ENCODE measurements around the gene CD302. TPM values are rescaled to one million over a fixed set of nuclear protein-coding genes. Genes with fewer than 3 reads are reported as not detected.

Gene CD302
- polyA plus RNA-seq, 2 of the 4 experiments (the other 2 are of a cell fraction), result 2.5 to 8.4 TPM

DNA sequence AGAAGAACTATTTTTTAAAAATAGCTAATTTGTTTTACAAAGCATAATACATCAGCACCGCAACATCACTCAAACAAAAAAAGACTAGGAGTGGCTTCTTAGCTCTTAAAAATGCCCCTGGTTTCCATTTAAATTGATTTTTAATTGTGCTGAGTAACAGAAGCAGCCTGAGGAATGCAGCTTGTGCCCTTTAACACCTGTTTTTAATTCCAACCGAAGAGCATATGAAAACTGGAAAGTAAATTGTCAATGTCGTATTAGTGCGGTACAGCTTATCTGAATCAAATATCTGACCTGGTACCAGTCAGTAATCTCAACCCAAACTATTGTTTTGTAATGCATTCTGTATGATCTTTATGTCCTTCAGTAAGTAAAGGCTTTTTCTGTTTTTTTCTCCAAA, 13.2 kb upstream of the CD302 start (continued):
- TF ChIP-seq TP53 (CRISPR knock-in tag; IDR thresholded peaks at IDR 0.05) (no peak), ZC3H11A (IDR thresholded peaks at IDR 0.05) (no peak)

DNA sequence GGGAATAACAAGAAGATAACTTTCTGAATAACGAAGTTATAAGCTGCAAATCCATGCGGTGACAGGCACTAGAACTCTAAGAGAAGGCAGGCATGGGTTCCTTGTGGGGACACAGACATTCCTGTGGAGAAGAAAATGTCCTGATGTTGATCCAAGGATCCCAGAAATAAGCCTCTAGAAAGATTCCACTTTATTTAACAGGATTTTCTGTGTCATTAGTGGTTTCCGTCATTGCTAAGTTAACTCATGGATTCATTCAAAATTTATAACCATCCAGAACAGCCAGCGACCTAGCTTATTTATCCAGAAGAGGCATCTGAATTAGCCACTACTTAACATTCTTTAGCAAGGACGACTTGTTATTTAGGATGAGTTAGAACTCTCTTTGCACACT, 10.0 kb upstream of the CD302 start:
- ATAC-seq (no peak), DNase-seq (ENCODE audit: low read depth in 1 of 2, low spot score in 1 of 2) (no peak), FAIRE-seq (no peak)
- no peak overlapping the region for H3K27ac ChIP-seq
- H3K4me1 ChIP-seq, result no peaks in the 10 kb centered on the region
- WGBS (ENCODE audit: missing lambda C conversion rate), result 55% methylated on average over 5 of the region's 5 CpGs
- H3K4me2 ChIP-seq, result no peak overlapping the region
- POLR2A ChIA-PET, result no interaction called here
- H3K9me3 ChIP-seq, result no peaks in the 10 kb centered on the region
- no peak for TF ChIP-seq CEBPB (IDR thresholded peaks at IDR 0.05)
- TF ChIP-seq FOXS1 (CRISPR knock-in tag; IDR thresholded peaks at IDR 0.05), result no peak
- TF ChIP-seq TFCP2L1 (CRISPR knock-in tag; IDR thresholded peaks at IDR 0.05), result no peak
- no peak for TF ChIP-seq CHD2 (IDR thresholded peaks at IDR 0.05; ENCODE audit: low read length, partially characterized antibody)
- TF ChIP-seq, protein P1, sequence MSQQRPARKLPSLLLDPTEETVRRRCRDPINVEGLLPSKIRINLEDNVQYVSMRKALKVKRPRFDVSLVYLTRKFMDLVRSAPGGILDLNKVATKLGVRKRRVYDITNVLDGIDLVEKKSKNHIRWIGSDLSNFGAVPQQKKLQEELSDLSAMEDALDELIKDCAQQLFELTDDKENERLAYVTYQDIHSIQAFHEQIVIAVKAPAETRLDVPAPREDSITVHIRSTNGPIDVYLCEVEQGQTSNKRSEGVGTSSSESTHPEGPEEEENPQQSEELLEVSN (IDR thresholded peaks at IDR 0.05; ENCODE audit: borderline replicate concordance, low read depth), result no peak
- TF ChIP-seq EP300 (IDR thresholded peaks at IDR 0.05), result no peak
- TF ChIP-seq, protein P2, sequence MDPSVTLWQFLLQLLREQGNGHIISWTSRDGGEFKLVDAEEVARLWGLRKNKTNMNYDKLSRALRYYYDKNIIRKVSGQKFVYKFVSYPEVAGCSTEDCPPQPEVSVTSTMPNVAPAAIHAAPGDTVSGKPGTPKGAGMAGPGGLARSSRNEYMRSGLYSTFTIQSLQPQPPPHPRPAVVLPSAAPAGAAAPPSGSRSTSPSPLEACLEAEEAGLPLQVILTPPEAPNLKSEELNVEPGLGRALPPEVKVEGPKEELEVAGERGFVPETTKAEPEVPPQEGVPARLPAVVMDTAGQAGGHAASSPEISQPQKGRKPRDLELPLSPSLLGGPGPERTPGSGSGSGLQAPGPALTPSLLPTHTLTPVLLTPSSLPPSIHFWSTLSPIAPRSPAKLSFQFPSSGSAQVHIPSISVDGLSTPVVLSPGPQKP (IDR thresholded peaks at IDR 0.05; ENCODE audit: low read depth, low read length), result no peak
- TF ChIP-seq, protein P3, sequence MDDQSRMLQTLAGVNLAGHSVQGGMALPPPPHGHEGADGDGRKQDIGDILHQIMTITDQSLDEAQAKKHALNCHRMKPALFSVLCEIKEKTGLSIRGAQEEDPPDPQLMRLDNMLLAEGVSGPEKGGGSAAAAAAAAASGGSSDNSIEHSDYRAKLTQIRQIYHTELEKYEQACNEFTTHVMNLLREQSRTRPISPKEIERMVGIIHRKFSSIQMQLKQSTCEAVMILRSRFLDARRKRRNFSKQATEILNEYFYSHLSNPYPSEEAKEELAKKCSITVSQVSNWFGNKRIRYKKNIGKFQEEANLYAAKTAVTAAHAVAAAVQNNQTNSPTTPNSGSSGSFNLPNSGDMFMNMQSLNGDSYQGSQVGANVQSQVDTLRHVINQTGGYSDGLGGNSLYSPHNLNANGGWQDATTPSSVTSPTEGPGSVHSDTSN (IDR thresholded peaks at IDR 0.05), result no peak
- TF ChIP-seq NFE2L2 (conservative IDR thresholded peaks at IDR 0.05; ENCODE audit: low read length), result no peak
- TF ChIP-seq BHLHE40 (IDR thresholded peaks at IDR 0.05; ENCODE audit: low read depth, low read length), result no peak
- TF ChIP-seq HDAC2 (IDR thresholded peaks at IDR 0.05), result no peak
- TF ChIP-seq SREBF2 (IDR thresholded peaks at IDR 0.05), result no peak
- no peak overlapping the region for H3K4me3 ChIP-seq
- CTCF ChIA-PET, result interaction anchor here (0.7 to 3.2 kb wide), 14 partner anchors 9 to 1256 kb away, joined by 3 to 14 read pairs (median 3); no protein-coding TSS in a partner anchor

DNA sequence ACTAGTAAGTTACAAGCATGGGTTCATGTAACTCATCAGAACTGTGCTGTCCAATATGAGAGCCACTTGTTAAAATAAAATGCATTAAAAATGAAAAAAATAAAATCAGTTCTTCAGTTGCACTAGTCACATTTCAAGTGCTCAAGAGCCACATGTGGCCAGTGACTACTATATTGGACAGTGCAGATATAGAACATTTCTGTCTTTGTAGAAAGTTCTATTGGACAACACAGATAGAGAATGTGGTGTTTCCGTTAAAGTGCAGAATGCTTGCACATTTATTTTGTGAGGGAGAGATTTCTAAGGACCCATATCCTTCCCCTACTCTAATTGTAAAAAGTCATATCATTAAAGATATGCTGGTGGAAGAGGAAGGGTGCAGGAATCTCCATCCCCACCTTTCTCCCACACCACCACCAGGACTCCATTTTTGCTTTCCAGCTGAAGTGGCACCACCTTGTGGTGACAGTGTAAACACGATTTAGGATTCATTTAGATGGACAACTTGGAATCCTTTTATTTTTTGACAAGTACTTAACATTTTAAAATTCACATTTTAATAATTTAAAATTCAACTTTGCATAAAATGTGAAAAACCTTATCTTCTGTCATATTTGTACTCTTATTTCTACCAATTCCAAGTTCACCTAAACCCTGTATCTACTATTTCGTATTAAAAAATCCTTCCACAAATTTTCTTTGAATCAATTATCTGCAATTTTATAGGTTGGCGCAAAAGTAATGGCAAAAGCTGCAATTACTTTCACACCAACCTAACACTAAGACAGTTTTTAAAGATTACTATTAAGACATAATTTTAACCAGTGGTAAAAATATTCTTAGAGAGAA, 9.4 kb upstream of the CD302 start:
- H3K4me3 ChIP-seq, result no peak overlapping the region
- H3K4me1 ChIP-seq, result no peaks in the 10 kb centered on the region
- H3K27ac ChIP-seq, result no peak overlapping the region
- ChIA-PET CTCF (interaction anchor here (0.7 to 3.2 kb wide), 14 partner anchors 7 to 874 kb away, joined by 3 to 14 read pairs (median 3); no protein-coding TSS in a partner anchor), POLR2A (no interaction called here)
- DNase-seq (ENCODE audit: low read depth in 1 of 2, low spot score in 1 of 2) (peak; percentile 57 to 72), ATAC-seq (peak; percentile 85 to 93; a peak in 5 of 6 replicates), FAIRE-seq (no peak)
- TF ChIP-seq, protein P4, sequence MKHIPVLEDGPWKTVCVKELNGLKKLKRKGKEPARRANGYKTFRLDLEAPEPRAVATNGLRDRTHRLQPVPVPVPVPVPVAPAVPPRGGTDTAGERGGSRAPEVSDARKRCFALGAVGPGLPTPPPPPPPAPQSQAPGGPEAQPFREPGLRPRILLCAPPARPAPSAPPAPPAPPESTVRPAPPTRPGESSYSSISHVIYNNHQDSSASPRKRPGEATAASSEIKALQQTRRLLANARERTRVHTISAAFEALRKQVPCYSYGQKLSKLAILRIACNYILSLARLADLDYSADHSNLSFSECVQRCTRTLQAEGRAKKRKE (CRISPR knock-in tag; IDR thresholded peaks at IDR 0.05; ENCODE audit: low read depth), result no peak
- TF ChIP-seq POLR2AphosphoS2 (conservative IDR thresholded peaks at IDR 0.05; ENCODE audit: low read length) (no peak), HEYL (CRISPR knock-in tag; IDR thresholded peaks at IDR 0.05) (no peak), SMC3 (IDR thresholded peaks at IDR 0.05) (peak; percentile 78), JUNB (IDR thresholded peaks at IDR 0.05) (no peak), RAD21 (conservative IDR thresholded peaks at IDR 0.05 in 1 of 2, IDR thresholded peaks at IDR 0.05 in 1 of 2) (peak; percentile 74 to 81), EHF (CRISPR knock-in tag; IDR thresholded peaks at IDR 0.05) (no peak)
- TF ChIP-seq, protein P5, sequence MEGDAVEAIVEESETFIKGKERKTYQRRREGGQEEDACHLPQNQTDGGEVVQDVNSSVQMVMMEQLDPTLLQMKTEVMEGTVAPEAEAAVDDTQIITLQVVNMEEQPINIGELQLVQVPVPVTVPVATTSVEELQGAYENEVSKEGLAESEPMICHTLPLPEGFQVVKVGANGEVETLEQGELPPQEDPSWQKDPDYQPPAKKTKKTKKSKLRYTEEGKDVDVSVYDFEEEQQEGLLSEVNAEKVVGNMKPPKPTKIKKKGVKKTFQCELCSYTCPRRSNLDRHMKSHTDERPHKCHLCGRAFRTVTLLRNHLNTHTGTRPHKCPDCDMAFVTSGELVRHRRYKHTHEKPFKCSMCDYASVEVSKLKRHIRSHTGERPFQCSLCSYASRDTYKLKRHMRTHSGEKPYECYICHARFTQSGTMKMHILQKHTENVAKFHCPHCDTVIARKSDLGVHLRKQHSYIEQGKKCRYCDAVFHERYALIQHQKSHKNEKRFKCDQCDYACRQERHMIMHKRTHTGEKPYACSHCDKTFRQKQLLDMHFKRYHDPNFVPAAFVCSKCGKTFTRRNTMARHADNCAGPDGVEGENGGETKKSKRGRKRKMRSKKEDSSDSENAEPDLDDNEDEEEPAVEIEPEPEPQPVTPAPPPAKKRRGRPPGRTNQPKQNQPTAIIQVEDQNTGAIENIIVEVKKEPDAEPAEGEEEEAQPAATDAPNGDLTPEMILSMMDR (IDR thresholded peaks at IDR 0.05), result peak; percentile 83
- TF ChIP-seq, protein P6, sequence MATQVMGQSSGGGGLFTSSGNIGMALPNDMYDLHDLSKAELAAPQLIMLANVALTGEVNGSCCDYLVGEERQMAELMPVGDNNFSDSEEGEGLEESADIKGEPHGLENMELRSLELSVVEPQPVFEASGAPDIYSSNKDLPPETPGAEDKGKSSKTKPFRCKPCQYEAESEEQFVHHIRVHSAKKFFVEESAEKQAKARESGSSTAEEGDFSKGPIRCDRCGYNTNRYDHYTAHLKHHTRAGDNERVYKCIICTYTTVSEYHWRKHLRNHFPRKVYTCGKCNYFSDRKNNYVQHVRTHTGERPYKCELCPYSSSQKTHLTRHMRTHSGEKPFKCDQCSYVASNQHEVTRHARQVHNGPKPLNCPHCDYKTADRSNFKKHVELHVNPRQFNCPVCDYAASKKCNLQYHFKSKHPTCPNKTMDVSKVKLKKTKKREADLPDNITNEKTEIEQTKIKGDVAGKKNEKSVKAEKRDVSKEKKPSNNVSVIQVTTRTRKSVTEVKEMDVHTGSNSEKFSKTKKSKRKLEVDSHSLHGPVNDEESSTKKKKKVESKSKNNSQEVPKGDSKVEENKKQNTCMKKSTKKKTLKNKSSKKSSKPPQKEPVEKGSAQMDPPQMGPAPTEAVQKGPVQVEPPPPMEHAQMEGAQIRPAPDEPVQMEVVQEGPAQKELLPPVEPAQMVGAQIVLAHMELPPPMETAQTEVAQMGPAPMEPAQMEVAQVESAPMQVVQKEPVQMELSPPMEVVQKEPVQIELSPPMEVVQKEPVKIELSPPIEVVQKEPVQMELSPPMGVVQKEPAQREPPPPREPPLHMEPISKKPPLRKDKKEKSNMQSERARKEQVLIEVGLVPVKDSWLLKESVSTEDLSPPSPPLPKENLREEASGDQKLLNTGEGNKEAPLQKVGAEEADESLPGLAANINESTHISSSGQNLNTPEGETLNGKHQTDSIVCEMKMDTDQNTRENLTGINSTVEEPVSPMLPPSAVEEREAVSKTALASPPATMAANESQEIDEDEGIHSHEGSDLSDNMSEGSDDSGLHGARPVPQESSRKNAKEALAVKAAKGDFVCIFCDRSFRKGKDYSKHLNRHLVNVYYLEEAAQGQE (IDR thresholded peaks at IDR 0.05), result no peak
- no peaks in the 10 kb centered on the region for H3K9me3 ChIP-seq
- WGBS (ENCODE audit: missing lambda C conversion rate), result 71% methylated on average over 4 of the region's 4 CpGs
- H3K4me2 ChIP-seq, result no peak overlapping the region
